PC-9 (cell line): Measurements from ENCODE around the gene KRTAP10-7. TPM values are rescaled to one million over a fixed set of nuclear protein-coding genes. Genes with fewer than 3 reads are reported as not detected.
"Not testable (repeated sequence)": the region's sequence is repeated elsewhere in the genome, so short reads cannot be mapped to it uniquely, and the experiment has no call there.

Experiments
- BruUV-seq: library from RNA; stranded (reverse); fragments of 400-500 nt; replicated peaks from 2 replicates; lab custom pipeline; 2021; lab: Mats Ljungman, UMichigan
- CTCF ChIA-PET: fragments of 300-600 bp; sonication (Branson Sonifier 250); formaldehyde crosslinking; loops from one replicate; lab custom pipeline; 2022; ENCODE audit warnings: antibody characterized with exemption; lab: Charles Lee
- POLR2A ChIA-PET: fragments of 300-600 bp; sonication (Branson Sonifier 250); formaldehyde crosslinking; loops from one replicate; lab custom pipeline; 2022; ENCODE audit warnings: antibody characterized with exemption; ENCODE audit not compliant: unreplicated experiment; lab: Charles Lee
- DNase-seq, 2 experiments: peaks; one replicate each; pipeline versions ENCODE4 v3.0.0 to v3.0.0-alpha.2; 2015 to 2022; ENCODE audit warnings: mixed read lengths in 1 of 2
- H2AFZ ChIP-seq: fragments of 200-600 bp; sonication (generic); 2 replicates; pipeline ENCODE4 v1.8.1; 2017; ENCODE audit warnings: antibody characterized with exemption
- H3F3A ChIP-seq: fragments of 200-600 bp; sonication (generic); 2 replicates; pipeline ENCODE4 v1.8.1; 2017; ENCODE audit warnings: antibody characterized with exemption, mild to moderate bottlenecking, low read depth; ENCODE audit not compliant: insufficient read depth
- H3K27ac ChIP-seq: fragments of 200-600 bp; sonication (generic); 2 replicates; pipeline ENCODE4 v1.6.1; 2016; ENCODE audit warnings: mixed run types
- H3K27me3 ChIP-seq: fragments of 200-600 bp; sonication (generic); 2 replicates; pipeline ENCODE4 v1.6.1; 2016; ENCODE audit warnings: low read depth, mixed run types; ENCODE audit not compliant: insufficient read depth
- H3K36me3 ChIP-seq: fragments of 200-600 bp; sonication (generic); 2 replicates; pipeline ENCODE4 v1.6.1; 2016; ENCODE audit warnings: low read depth, mixed run types
- H3K4me1 ChIP-seq: fragments of 200-600 bp; sonication (generic); replicated peaks from 2 replicates; pipeline ENCODE4 v1.6.1; 2016; ENCODE audit warnings: mixed run types; ENCODE audit not compliant: insufficient read depth
- H3K4me2 ChIP-seq: fragments of 200-600 bp; sonication (generic); 2 replicates; pipeline ENCODE4 v1.6.1; 2017; ENCODE audit warnings: mixed run types
- H3K4me3 ChIP-seq: fragments of 200-600 bp; sonication (generic); 2 replicates; pipeline ENCODE4 v1.6.1; 2016; ENCODE audit warnings: mixed run types
- H3K79me2 ChIP-seq: fragments of 200-600 bp; sonication (generic); 2 replicates; pipeline ENCODE4 v1.6.1; 2017; ENCODE audit warnings: low read depth, mixed run types
- H3K9me2 ChIP-seq: fragments of 200-600 bp; sonication (generic); 2 replicates; pipeline ENCODE4 v1.8.1; 2017; ENCODE audit warnings: mild to moderate bottlenecking; ENCODE audit not compliant: insufficient read depth
- H3K9me3 ChIP-seq: fragments of 200-600 bp; sonication (generic); 2 replicates; pipeline ENCODE4 v1.8.1; 2016; ENCODE audit warnings: low read depth; ENCODE audit not compliant: insufficient read depth
- H4K20me1 ChIP-seq: fragments of 200-600 bp; sonication (generic); 2 replicates; pipeline ENCODE4 v1.8.1; 2017; ENCODE audit not compliant: insufficient read depth
- CTCF ChIP-seq: fragments of 200-600 bp; sonication (generic); conservative IDR thresholded peaks from 2 replicates; pipeline ENCODE4 v1.6.1; 2017; ENCODE audit warnings: mixed run types, antibody characterized with exemption, mild to moderate bottlenecking, moderate library complexity
- EZH2 ChIP-seq: fragments of 200-600 bp; sonication (generic); IDR thresholded peaks from 2 replicates; pipeline ENCODE4 v1.8.0; 2017; ENCODE audit warnings: antibody characterized with exemption, low read depth
- intact Hi-C: fragments of 100-400 bp; cut with micrococcal nuclease; formaldehyde crosslinking; loops from one replicate; pipeline ENCODE4 v1.10.0; 2022; ENCODE audit not compliant: unreplicated experiment
- total RNA-seq: library from RNA; stranded (reverse); gene quantifications from 2 replicates; pipeline ENCODE4 v1.2.3, GENCODE V29; 2021

KRTAP10-7 gene
- total RNA-seq, 1 experiment from 2014 or later: not detected

- H3K27me3 ChIP-seq: peaks cover 51% of the 10 kb centered on the region
- no peak for DNase-seq
- no peaks in the 10 kb centered on the region for H4K20me1 ChIP-seq
- H3K4me1 ChIP-seq: no peaks in the 10 kb centered on the region
- TF ChIP-seq EZH2 (no peak), CTCF (no peak)
- intact Hi-C loops: no loop called here
- no peaks in the 10 kb centered on the region for H3K36me3 ChIP-seq
- H3K4me2 ChIP-seq: no peak overlapping the region
- H3K9me2 ChIP-seq: no peaks in the 10 kb centered on the region
- no TSS peak for BruUV-seq
- H3K9me3 ChIP-seq: no peaks in the 10 kb centered on the region
- no peaks in the 10 kb centered on the region for H3F3A ChIP-seq
- H3K27ac ChIP-seq: no peak overlapping the region
- ChIA-PET CTCF (no interaction called here), POLR2A (no interaction called here)
- no peaks in the 10 kb centered on the region for H3K79me2 ChIP-seq
- H2AFZ ChIP-seq: no peak overlapping the region
- H3K4me3 ChIP-seq: no peak overlapping the region
Observed at GRCh38 chr21:44644878-44645277, 44.5 kb downstream of the KRTAP10-7 start.

- BruUV-seq, CTCF ChIA-PET, H3K4me1 ChIP-seq: not testable (repeated sequence)
Observed at GRCh38 chr21:44646366-44647221, 46.2 kb downstream of the KRTAP10-7 start, which contains the start of gene KRTAP10-11. Gene KRTAP10-11 (plus strand): TSS chr21:44646414. CDS start chr21:44646459, 45 bp downstream.

GRCh38 chr21:44647222-44647552 is 46.8 kb downstream of the KRTAP10-7 start:
- POLR2A ChIA-PET: no interaction called here
- no peaks in the 10 kb centered on the region for H3K79me2 ChIP-seq
- no peak overlapping the region for H3K4me2 ChIP-seq
- H3K4me3 ChIP-seq: no peak overlapping the region
- DNase-seq: no peak
- no peaks in the 10 kb centered on the region for H3F3A ChIP-seq
- H4K20me1 ChIP-seq: no peaks in the 10 kb centered on the region
- no peaks in the 10 kb centered on the region for H3K36me3 ChIP-seq
- no peak overlapping the region for H2AFZ ChIP-seq
- H3K27me3 ChIP-seq: peaks cover 52% of the 10 kb centered on the region
- H3K9me2 ChIP-seq: no peaks in the 10 kb centered on the region
- CTCF ChIA-PET: interaction anchor here (0.6 kb wide), 1 partner anchor 477 kb away, joined by 4 read pairs; no protein-coding TSS in a partner anchor
- no TSS peak for BruUV-seq
- H3K4me1 ChIP-seq: no peaks in the 10 kb centered on the region
- TF ChIP-seq CTCF (no peak), EZH2 (no peak)
- H3K9me3 ChIP-seq: no peaks in the 10 kb centered on the region
- H3K27ac ChIP-seq: no peak overlapping the region
- intact Hi-C loops: no loop called here

More at GRCh38 chr21:44646366-44647221, 46.2 kb downstream of the KRTAP10-7 start, which contains the start of gene KRTAP10-11:
- DNase-seq, H3K9me3 ChIP-seq, H4K20me1 ChIP-seq, H3K9me2 ChIP-seq, H2AFZ ChIP-seq, POLR2A ChIA-PET, H3F3A ChIP-seq, H3K36me3 ChIP-seq, H3K79me2 ChIP-seq, H3K4me2 ChIP-seq, H3K27ac ChIP-seq, intact Hi-C loops, H3K4me3 ChIP-seq: not testable (repeated sequence)
- peaks cover 54% of the 10 kb centered on the region for H3K27me3 ChIP-seq
